Measurements from ENCODE around the gene LTV1. TPM values are rescaled to one million over a fixed set of nuclear protein-coding genes. Genes with fewer than 3 reads are reported as not detected.

Gene LTV1
- total RNA-seq, 1 experiment from 2014 or later = 38.1 TPM

DNA sequence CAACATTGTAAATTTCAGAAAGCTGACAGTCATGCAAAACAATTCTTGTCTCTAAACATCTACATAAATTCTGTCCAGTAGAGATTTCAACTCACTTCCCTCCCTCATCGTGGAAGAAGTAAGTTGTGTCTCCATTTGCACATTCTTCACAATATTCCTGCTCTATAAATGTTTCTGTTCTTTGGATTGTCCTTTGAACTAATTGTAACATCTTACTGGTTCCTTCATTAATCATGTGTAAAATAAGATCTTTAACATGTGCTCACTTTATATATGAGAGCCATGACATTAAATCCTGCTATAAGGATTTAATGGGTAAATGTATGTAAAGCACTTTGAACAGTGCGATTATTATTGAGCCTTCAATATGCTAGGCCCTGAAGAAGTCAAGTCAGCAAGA, 7.0 kb upstream of the LTV1 start:
- BruUV-seq (replicated peaks) = no TSS peak
- H3K9me3 Mint-ChIP-seq (ENCODE audit: unreplicated experiment) = no peaks in the 10 kb centered on the region
- POLR2A ChIA-PET = no interaction called here
- DNase-seq = no peak
- Histone ChIP-seq H3K4me3 (ENCODE audit: low read depth, low read length) (no peak overlapping the region), H3K9me3 (no peaks in the 10 kb centered on the region), H3K4me1 (peaks cover 9% of the 10 kb centered on the region; the same call in 1 of the 2 replicates), H3K36me3 (ENCODE audit: control insufficient read depth, insufficient read depth, low read length) (no peaks in the 10 kb centered on the region), H3K27me3 (replicated peaks; ENCODE audit: control insufficient read depth, insufficient read depth, low read length) (no peaks in the 10 kb centered on the region)
- TF ChIP-seq CTCF (IDR thresholded peaks at IDR 0.05; ENCODE audit: insufficient read depth in 1 of 2, low read depth in 1 of 2, low read length in 1 of 2, severe bottlenecking in 1 of 2, unreplicated experiment in 1 of 2) = no peak
- no peaks in the 10 kb centered on the region for H3K27me3 Mint-ChIP-seq (ENCODE audit: insufficient read depth, unreplicated experiment)
- H3K4me1 Mint-ChIP-seq (ENCODE audit: low read depth, unreplicated experiment) = peaks cover 4% of the 10 kb centered on the region
- intact Hi-C loops (cut with micrococcal nuclease; ENCODE audit: unreplicated experiment) = no loop called here
- CTCF ChIA-PET = no interaction called here
- H3K36me3 Mint-ChIP-seq (ENCODE audit: insufficient read depth, unreplicated experiment) = peaks cover 10% of the 10 kb centered on the region
- no peak overlapping the region for H3K27ac Mint-ChIP-seq (ENCODE audit: unreplicated experiment)
- H3K4me3 Mint-ChIP-seq (ENCODE audit: unreplicated experiment) = no peak overlapping the region

- ChIA-PET CTCF (interaction anchor here (1.2 kb wide), 1 partner anchor 125 kb away, joined by 3 read pairs; no protein-coding TSS in a partner anchor), POLR2A (no interaction called here)
- BruUV-seq (replicated peaks) = no TSS peak
- Mint-ChIP-seq H3K36me3 (ENCODE audit: insufficient read depth, unreplicated experiment) (peaks cover 7% of the 10 kb centered on the region), H3K27me3 (ENCODE audit: insufficient read depth, unreplicated experiment) (no peaks in the 10 kb centered on the region), H3K4me3 (ENCODE audit: unreplicated experiment) (no peak overlapping the region), H3K27ac (ENCODE audit: unreplicated experiment) (no peak overlapping the region), H3K9me3 (ENCODE audit: unreplicated experiment) (no peaks in the 10 kb centered on the region), H3K4me1 (ENCODE audit: low read depth, unreplicated experiment) (peaks cover 7% of the 10 kb centered on the region)
- intact Hi-C loops (cut with micrococcal nuclease; ENCODE audit: unreplicated experiment) = no loop called here
- Histone ChIP-seq H3K9me3 (no peaks in the 10 kb centered on the region), H3K4me3 (ENCODE audit: low read depth, low read length) (no peak overlapping the region), H3K4me1 (peaks cover 9% of the 10 kb centered on the region; the same call in 1 of the 2 replicates), H3K27me3 (replicated peaks; ENCODE audit: control insufficient read depth, insufficient read depth, low read length) (no peaks in the 10 kb centered on the region), H3K36me3 (ENCODE audit: control insufficient read depth, insufficient read depth, low read length) (no peaks in the 10 kb centered on the region)
- no peak for DNase-seq
- no peak for TF ChIP-seq CTCF (IDR thresholded peaks at IDR 0.05; ENCODE audit: insufficient read depth in 1 of 2, low read depth in 1 of 2, low read length in 1 of 2, severe bottlenecking in 1 of 2, unreplicated experiment in 1 of 2)
Measured at GRCh38 chr6:143838395-143838794, 4.7 kb upstream of the LTV1 start.

DNA sequence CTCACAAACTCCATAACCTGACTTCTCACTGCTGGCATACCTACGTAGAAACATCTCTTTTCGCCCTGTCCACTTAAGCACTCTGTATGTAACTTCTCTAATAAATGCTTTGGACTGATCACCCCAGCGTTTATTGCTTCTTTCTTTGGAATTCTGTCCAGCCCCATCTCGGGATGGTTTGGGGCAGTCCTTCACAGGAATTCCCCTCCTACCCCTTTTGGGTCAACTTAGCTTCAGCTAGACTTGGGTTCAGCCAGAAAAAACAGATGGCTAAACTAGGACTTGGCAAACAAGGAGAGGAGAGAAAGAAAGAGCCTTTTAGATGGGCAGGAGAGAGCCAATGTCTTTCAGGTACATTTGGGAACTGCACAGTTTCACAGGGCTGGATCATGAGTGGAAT, 3.9 kb upstream of the LTV1 start:
- Mint-ChIP-seq H3K9me3 (ENCODE audit: unreplicated experiment) (no peaks in the 10 kb centered on the region), H3K4me1 (ENCODE audit: low read depth, unreplicated experiment) (peaks cover 7% of the 10 kb centered on the region), H3K27me3 (ENCODE audit: insufficient read depth, unreplicated experiment) (no peaks in the 10 kb centered on the region), H3K4me3 (ENCODE audit: unreplicated experiment) (no peak overlapping the region), H3K36me3 (ENCODE audit: insufficient read depth, unreplicated experiment) (peaks cover 15% of the 10 kb centered on the region), H3K27ac (ENCODE audit: unreplicated experiment) (no peak overlapping the region)
- BruUV-seq (replicated peaks) = no TSS peak
- no peak for DNase-seq
- ChIA-PET CTCF (interaction anchor here (1.2 kb wide), 1 partner anchor 124 kb away, joined by 3 read pairs; no protein-coding TSS in a partner anchor), POLR2A (no interaction called here)
- no peak overlapping the region for H3K4me3 ChIP-seq (ENCODE audit: low read depth, low read length)
- H3K9me3 ChIP-seq = no peaks in the 10 kb centered on the region
- H3K36me3 ChIP-seq (ENCODE audit: control insufficient read depth, insufficient read depth, low read length) = no peaks in the 10 kb centered on the region
- H3K27me3 ChIP-seq (replicated peaks; ENCODE audit: control insufficient read depth, insufficient read depth, low read length) = no peaks in the 10 kb centered on the region
- intact Hi-C loops (cut with micrococcal nuclease; ENCODE audit: unreplicated experiment) = no loop called here
- peaks cover 9% of the 10 kb centered on the region; the same call in 1 of the 2 replicates for H3K4me1 ChIP-seq
- TF ChIP-seq CTCF (IDR thresholded peaks at IDR 0.05; ENCODE audit: insufficient read depth in 1 of 2, low read depth in 1 of 2, low read length in 1 of 2, severe bottlenecking in 1 of 2, unreplicated experiment in 1 of 2) = no peak
